Endothelial cell of umbilical vein (primary cell): ENCODE measurements around the gene VPS45. TPM values are rescaled to one million over a fixed set of nuclear protein-coding genes. Genes with fewer than 3 reads are reported as not detected.

Experiments
- BruUV-seq: library from RNA; stranded (reverse); fragments of 400-500 nt; replicated peaks from 2 replicates; lab custom pipeline; 2021; lab: Mats Ljungman, UMichigan
- CTCF ChIA-PET: fragments of 300-600, 350-600 bp; sonication (Branson Sonifier 250); formaldehyde crosslinking; loops from one replicate; lab custom pipeline; 2021; ENCODE audit warnings: antibody characterized with exemption, inconsistent platforms; lab: Charles Lee
- POLR2A ChIA-PET: fragments of 300-600, 350-600 bp; sonication (Branson Sonifier 250); formaldehyde crosslinking; loops from one replicate; lab custom pipeline; 2021; ENCODE audit warnings: antibody characterized with exemption, inconsistent platforms; lab: Charles Lee
- DNase-seq: peaks from one replicate; pipeline ENCODE4 v3.0.0-alpha.2; 2011; ENCODE audit warnings: low read depth, low spot score
- FAIRE-seq: peaks from 2 replicates; lab custom pipeline; 2011; peaks lifted over from hg19 to GRCh38; lab: Jason Lieb, UNC
- H2AFZ ChIP-seq: 2 replicates; pipeline ENCODE4 v1.6.0; 2012; ENCODE audit warnings: low read depth, low read length, control low read depth, inconsistent platforms
- H3K27ac ChIP-seq: 2 replicates; pipeline ENCODE4 v1.5.1; 2011; ENCODE audit warnings: low read depth, mild to moderate bottlenecking, control low read depth, low read length, moderate library complexity; ENCODE audit not compliant: insufficient read depth
- H3K27me3 ChIP-seq, 2 experiments: 2 replicates each; pipeline versions ENCODE4 v1.6.0 to v1.6.1; 2011; ENCODE audit warnings: low read length in 2 of 2, mixed read lengths in 1 of 2; ENCODE audit not compliant: control insufficient read depth in 2 of 2, insufficient read depth in 2 of 2
- H3K36me3 ChIP-seq, 2 experiments: 2 replicates in 1 of 2; 3 replicates in 1 of 2; pipeline ENCODE4 v1.5.1; 2011; ENCODE audit warnings: low read length in 2 of 2, mild to moderate bottlenecking in 1 of 2, moderate library complexity in 1 of 2; ENCODE audit not compliant: control insufficient read depth in 2 of 2, insufficient read depth in 2 of 2; ENCODE audit errors: extremely low read depth in 1 of 2
- H3K4me1 ChIP-seq: 3 replicates; pipeline ENCODE4 v1.5.1; 2011; ENCODE audit warnings: mild to moderate bottlenecking, low read length; ENCODE audit not compliant: control insufficient read depth, insufficient read depth; ENCODE audit errors: extremely low read depth
- H3K4me2 ChIP-seq: 2 replicates; pipeline ENCODE4 v1.6.1; 2011; ENCODE audit warnings: low read length, control low read depth, mixed read lengths; ENCODE audit not compliant: insufficient read depth
- H3K4me3 ChIP-seq, 3 experiments: fragments of 200-600 bp in 1 of 3; sonication (generic), shearing (Covaris generic) in 1 of 3; replicated peaks in 1 of 3; 2 replicates each; pipeline ENCODE4 v1.5.1; 2011 to 2016; ENCODE audit warnings: control low read depth in 3 of 3, low read length in 3 of 3, mild to moderate bottlenecking in 2 of 3, inconsistent platforms in 1 of 3, low read depth in 1 of 3, moderate library complexity in 1 of 3; ENCODE audit not compliant: insufficient read depth in 1 of 3
- H3K79me2 ChIP-seq: 2 replicates; pipeline ENCODE4 v1.6.0; 2012; ENCODE audit warnings: low read length, inconsistent platforms; ENCODE audit not compliant: control insufficient read depth, insufficient read depth
- H3K9ac ChIP-seq: replicated peaks from 2 replicates; pipeline ENCODE3; 2011; ENCODE audit warnings: low read length, control low read depth; ENCODE audit not compliant: insufficient read depth; ENCODE audit errors: extremely low read depth
- H3K9me1 ChIP-seq: replicated peaks from 3 replicates; pipeline ENCODE4 v1.6.0; 2011; ENCODE audit warnings: mild to moderate bottlenecking, low read length; ENCODE audit not compliant: control insufficient read depth, insufficient read depth; ENCODE audit errors: extremely low read depth
- H3K9me3 ChIP-seq: replicated peaks from 2 replicates; pipeline ENCODE4 v1.5.1; 2012; ENCODE audit warnings: low read length, inconsistent platforms; ENCODE audit not compliant: control insufficient read depth, insufficient read depth
- H4K20me1 ChIP-seq: replicated peaks from 2 replicates; pipeline ENCODE3; 2011; ENCODE audit warnings: mild to moderate bottlenecking, low read length; ENCODE audit not compliant: control insufficient read depth, insufficient read depth; ENCODE audit errors: extremely low read depth
- EZH2 ChIP-seq: IDR thresholded peaks from 2 replicates; pipeline ENCODE4 v1.6.1; 2012; ENCODE audit warnings: borderline replicate concordance, low read depth, mild to moderate bottlenecking, moderate library complexity, low read length, inconsistent platforms; ENCODE audit not compliant: severe bottlenecking
- FOS ChIP-seq: IDR thresholded peaks from 2 replicates; pipeline ENCODE4 v1.6.1; 2011; ENCODE audit warnings: mild to moderate bottlenecking, low read length, moderate library complexity, borderline replicate concordance; ENCODE audit not compliant: insufficient read depth
- GATA2 ChIP-seq: IDR thresholded peaks from 2 replicates; pipeline ENCODE4 v1.7.0; 2011; ENCODE audit warnings: low read depth, mild to moderate bottlenecking, moderate library complexity, mixed read lengths, low read length; ENCODE audit not compliant: insufficient read length, insufficient read depth
- JUN ChIP-seq: IDR thresholded peaks from 2 replicates; pipeline ENCODE4 v1.6.1; 2011; ENCODE audit warnings: borderline replicate concordance, low read depth; ENCODE audit not compliant: insufficient read length, insufficient read depth
- MYC ChIP-seq: IDR thresholded peaks from one replicate; pipeline ENCODE4 v1.6.1; 2011; ENCODE audit warnings: mild to moderate bottlenecking, low read depth, low read length
- POLR2A ChIP-seq: IDR thresholded peaks from 2 replicates; pipeline ENCODE4 v1.6.1; 2012; ENCODE audit warnings: low read depth, mild to moderate bottlenecking, control low read depth, low read length
- POLR2AphosphoS5 ChIP-seq: IDR thresholded peaks from 2 replicates; pipeline ENCODE4 v1.6.1; 2012; ENCODE audit warnings: low read depth, mild to moderate bottlenecking, control low read depth, low read length, moderate library complexity; ENCODE audit not compliant: insufficient read depth
- dilution Hi-C: fragments of 300-500 bp; cut with MboI; formaldehyde crosslinking; loops from one replicate; pipeline ENCODE4 v1.15.0; 2019; ENCODE audit warnings: low sequenced_read_pairs; ENCODE audit not compliant: extremely low pct_ligation_motif_present
- intact Hi-C: fragments of 100-400 bp; cut with micrococcal nuclease; formaldehyde crosslinking; loops from one replicate; pipeline ENCODE4 v1.10.0; 2022
- polyA plus RNA-seq, 4 experiments: library from polyadenylated mRNA; depleted of rRNA in 3 of 4; stranded (reverse) in 3 of 4; unstranded in 1 of 4; fragments of >200 nt; gene quantifications; 2 replicates each; pipeline versions ENCODE4 v1.2.1 to v1.2.3, GENCODE V29; 2011 to 2012; ENCODE audit warnings: missing spikeins in 1 of 4
- total RNA-seq: library from RNA; stranded (reverse); gene quantifications from 2 replicates; pipeline ENCODE4 v1.2.3, GENCODE V29; 2021
- TF ChIP-seq, protein P1 (sequence below), 2 donors: IDR thresholded peaks; 1 replicate in 1 of 2; 2 replicates in 1 of 2; pipeline ENCODE4 v1.5.1; 2011; ENCODE audit warnings: low read length in 2 of 2, mild to moderate bottlenecking in 2 of 2, moderate library complexity in 2 of 2, control low read depth in 1 of 2, inconsistent platforms in 1 of 2, low read depth in 1 of 2; ENCODE audit not compliant: insufficient read depth in 1 of 2; ENCODE audit errors: extremely low read depth in 1 of 2
- TF ChIP-seq, protein P2 (sequence below): IDR thresholded peaks from 2 replicates; pipeline ENCODE4 v1.6.1; 2011; ENCODE audit not compliant: insufficient read depth, insufficient read length

The VPS45 gene
- total and polyA plus RNA-seq, 2 donors (not counting 3 experiments of a cell fraction or from before 2014, with no cell fraction given) = 24.8 to 43.7 TPM

DNA sequence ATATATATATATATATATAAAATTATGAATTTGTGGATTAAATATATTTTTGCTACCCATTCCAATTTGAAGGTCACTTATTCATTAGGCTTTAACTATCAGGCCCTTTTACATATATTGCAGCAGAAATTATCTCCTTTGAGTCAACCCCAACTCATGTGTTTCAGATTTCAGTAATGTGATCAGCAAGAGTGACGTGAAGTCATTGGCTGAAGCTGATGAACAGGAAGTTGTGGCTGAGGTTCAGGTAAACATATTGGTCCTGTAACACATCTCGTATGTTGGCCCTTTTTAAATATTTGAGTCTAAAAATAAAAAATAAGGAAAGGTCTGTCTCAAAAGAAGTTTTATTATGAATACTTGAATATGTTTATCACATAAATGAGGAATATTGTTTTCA lies 8.5 kb downstream of the VPS45 start:
- dilution Hi-C loops = no loop called here
- no TSS peak for BruUV-seq
- no peaks in the 10 kb centered on the region for H3K79me2 ChIP-seq
- H3K4me2 ChIP-seq = no peak overlapping the region
- no peak overlapping the region for H3K27ac ChIP-seq
- H4K20me1 ChIP-seq = no peaks in the 10 kb centered on the region
- H3K27me3 ChIP-seq = no peaks in the 10 kb centered on the region
- TF ChIP-seq, protein P1, sequence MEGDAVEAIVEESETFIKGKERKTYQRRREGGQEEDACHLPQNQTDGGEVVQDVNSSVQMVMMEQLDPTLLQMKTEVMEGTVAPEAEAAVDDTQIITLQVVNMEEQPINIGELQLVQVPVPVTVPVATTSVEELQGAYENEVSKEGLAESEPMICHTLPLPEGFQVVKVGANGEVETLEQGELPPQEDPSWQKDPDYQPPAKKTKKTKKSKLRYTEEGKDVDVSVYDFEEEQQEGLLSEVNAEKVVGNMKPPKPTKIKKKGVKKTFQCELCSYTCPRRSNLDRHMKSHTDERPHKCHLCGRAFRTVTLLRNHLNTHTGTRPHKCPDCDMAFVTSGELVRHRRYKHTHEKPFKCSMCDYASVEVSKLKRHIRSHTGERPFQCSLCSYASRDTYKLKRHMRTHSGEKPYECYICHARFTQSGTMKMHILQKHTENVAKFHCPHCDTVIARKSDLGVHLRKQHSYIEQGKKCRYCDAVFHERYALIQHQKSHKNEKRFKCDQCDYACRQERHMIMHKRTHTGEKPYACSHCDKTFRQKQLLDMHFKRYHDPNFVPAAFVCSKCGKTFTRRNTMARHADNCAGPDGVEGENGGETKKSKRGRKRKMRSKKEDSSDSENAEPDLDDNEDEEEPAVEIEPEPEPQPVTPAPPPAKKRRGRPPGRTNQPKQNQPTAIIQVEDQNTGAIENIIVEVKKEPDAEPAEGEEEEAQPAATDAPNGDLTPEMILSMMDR (IDR thresholded peaks at IDR 0.05; ENCODE audit: extremely low read depth in 1 of 2, insufficient read depth in 1 of 2, low read depth in 1 of 2, low read length in 2 of 2) = no peak
- TF ChIP-seq GATA2 (no peak), FOS (no peak), EZH2 (no peak), POLR2A (no peak), POLR2AphosphoS5 (no peak), MYC (no peak), JUN (no peak)
- TF ChIP-seq, protein P2, sequence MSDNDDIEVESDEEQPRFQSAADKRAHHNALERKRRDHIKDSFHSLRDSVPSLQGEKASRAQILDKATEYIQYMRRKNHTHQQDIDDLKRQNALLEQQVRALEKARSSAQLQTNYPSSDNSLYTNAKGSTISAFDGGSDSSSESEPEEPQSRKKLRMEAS = no peak
- POLR2A ChIA-PET = no interaction called here
- H3K4me1 ChIP-seq = no peaks in the 10 kb centered on the region
- no peak overlapping the region for H2AFZ ChIP-seq
- intact Hi-C loops = no loop called here
- DNase-seq (no peak), FAIRE-seq (no peak)
- H3K9ac ChIP-seq = no peak overlapping the region
- H3K36me3 ChIP-seq = peaks cover 2 to 13% of the 10 kb centered on the region in 2 experiments
- H3K9me3 ChIP-seq = no peaks in the 10 kb centered on the region
- H3K4me3 ChIP-seq = no peak overlapping the region
- CTCF ChIA-PET = interaction anchor here (0.5 to 8.2 kb wide), 3 partner anchors 95 to 116 kb away, joined by 3 to 165 read pairs (median 92); no protein-coding TSS in a partner anchor
- H3K9me1 ChIP-seq = no peaks in the 10 kb centered on the region
